HG02970 (cell line): ENCODE measurements around the gene PKD1.
"Not testable (repeated sequence)": the region's sequence is repeated elsewhere in the genome, so short reads cannot be mapped to it uniquely, and the experiment has no call there.

ENCODE experiments used
- ATAC-seq: cut with Tn5 transposase; IDR thresholded peaks from one replicate; pipeline ENCODE4 v1.9.1; 2021; ENCODE audit warnings: mild to moderate bottlenecking, moderate library complexity, moderate number of reproducible peaks; ENCODE audit not compliant: unreplicated experiment, low FRiP score

Gene PKD1

GRCh38 chr16:2111009-2111353 is 24.7 kb downstream of the PKD1 start:
- ATAC-seq, result not testable (repeated sequence)

- not testable (repeated sequence) for ATAC-seq
Observed at GRCh38 chr16:2110332-2111008, 25.2 kb downstream of the PKD1 start.

- not testable (repeated sequence) for ATAC-seq
Observed at GRCh38 chr16:2109872-2110271, 25.8 kb downstream of the PKD1 start.

GRCh38 chr16:2109271-2109580 is 26.5 kb downstream of the PKD1 start:
- ATAC-seq, result not testable (repeated sequence)

GRCh38 chr16:2108446-2109270 is 27.0 kb downstream of the PKD1 start:
- ATAC-seq, result not testable (repeated sequence)

- not testable (repeated sequence) for ATAC-seq
Observed at GRCh38 chr16:2107791-2108125, 27.9 kb downstream of the PKD1 start.

GRCh38 chr16:2107121-2107790 is 28.4 kb downstream of the PKD1 start:
- not testable (repeated sequence) for ATAC-seq

GRCh38 chr16:2106211-2106610 is 29.5 kb downstream of the PKD1 start:
- ATAC-seq, result not testable (repeated sequence)

- ATAC-seq, result not testable (repeated sequence)
Observed at GRCh38 chr16:2105769-2106168, 29.9 kb downstream of the PKD1 start.

- not testable (repeated sequence) for ATAC-seq
Observed at GRCh38 chr16:2105291-2105690, 30.4 kb downstream of the PKD1 start.

GRCh38 chr16:2104464-2104863 is 31.2 kb downstream of the PKD1 start:
- not testable (repeated sequence) for ATAC-seq

GRCh38 chr16:2102471-2102870 is 33.2 kb downstream of the PKD1 start:
- no peak for ATAC-seq

- not testable (repeated sequence) for ATAC-seq
Observed at GRCh38 chr16:2101581-2101980, 34.1 kb downstream of the PKD1 start.

GRCh38 chr16:2097689-2098088 is 38.0 kb downstream of the PKD1 start:
- not testable (repeated sequence) for ATAC-seq

- no peak for ATAC-seq
Observed at GRCh38 chr16:2096853-2097595, 38.7 kb downstream of the PKD1 start.

GRCh38 chr16:2095918-2096582 is 39.6 kb downstream of the PKD1 start:
- ATAC-seq, result no peak

GRCh38 chr16:2095315-2095853 is 40.3 kb downstream of the PKD1 start:
- ATAC-seq, result no peak

- ATAC-seq, result no peak
Observed at GRCh38 chr16:2093793-2094192, 41.9 kb downstream of the PKD1 start.

GRCh38 chr16:2092866-2093265 is 42.8 kb downstream of the PKD1 start:
- no peak for ATAC-seq

GRCh38 chr16:2092256-2092620 is 43.5 kb downstream of the PKD1 start:
- no peak for ATAC-seq
